ENCODE results near the gene RIPK4. TPM values are rescaled to one million over a fixed set of nuclear protein-coding genes. Genes with fewer than 3 reads are reported as not detected.

RIPK4 gene
- total RNA-seq, 3 donors from 2014 or later (not counting 1 experiment from before 2014, with no cell fraction given): 0.09 TPM; not detected in 2

DNA sequence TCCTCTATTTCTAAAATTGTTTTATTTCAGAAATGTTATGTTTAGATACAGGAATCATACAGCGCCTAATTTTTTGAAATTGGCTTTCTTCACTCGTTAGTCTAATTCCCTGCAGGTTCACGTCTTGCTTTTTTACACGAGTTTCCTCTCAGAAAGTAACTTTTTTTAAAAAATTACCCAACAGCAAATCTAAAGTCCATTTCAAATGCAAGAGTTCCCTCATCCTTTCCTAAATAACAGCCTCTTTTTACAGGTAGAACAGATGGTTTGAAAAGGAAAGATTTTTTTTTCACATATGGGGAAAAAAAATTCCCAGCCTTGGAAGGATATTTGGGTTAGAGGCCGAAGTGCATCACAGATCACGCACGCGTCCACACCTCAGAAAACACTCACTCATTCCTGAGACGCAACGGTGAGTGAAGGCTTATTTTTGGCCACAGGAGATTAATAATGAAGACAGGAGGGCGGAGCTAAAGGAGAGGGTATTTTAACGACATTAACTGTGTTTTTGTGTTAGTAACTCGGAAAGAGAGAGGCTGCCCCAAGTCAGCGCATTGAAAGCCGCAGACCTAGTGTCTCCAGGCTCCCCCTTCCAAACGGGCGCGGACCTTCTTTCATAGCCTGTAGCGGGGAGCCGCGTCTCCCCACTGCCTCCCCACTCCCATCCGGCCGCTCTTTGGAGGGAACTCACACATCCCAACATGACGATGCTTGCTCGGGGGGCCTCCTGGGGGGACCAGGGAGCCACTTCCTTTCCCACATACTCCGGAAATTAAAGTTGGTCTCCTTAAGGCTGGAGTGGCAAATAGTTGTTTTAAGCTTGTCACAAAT is 969 bp upstream of the RIPK4 start:
- Histone ChIP-seq H3K27ac (ENCODE audit: low read length) (no peak overlapping the region), H3K36me3 (ENCODE audit: control insufficient read depth, insufficient read depth, low read length) (no peaks in the 10 kb centered on the region), H3K4me1 (ENCODE audit: control insufficient read depth, insufficient read depth, low read length) (peaks cover 21% of the 10 kb centered on the region), H3K9me3 (ENCODE audit: control insufficient read depth, insufficient read depth, low read length) (no peaks in the 10 kb centered on the region), H3K4me3 (ENCODE audit: low read length) (no peak overlapping the region), H3K27me3 (ENCODE audit: control insufficient read depth, insufficient read depth, low read length) (peaks cover 41% of the 10 kb centered on the region)
- no peaks in the 10 kb centered on the region for H3K9me3 Mint-ChIP-seq
- H3K27me3 Mint-ChIP-seq (ENCODE audit: low read depth in 2 of 2): peaks cover 77 to 85% of the 10 kb centered on the region in 2 donors
- WGBS (ENCODE audit: insufficient coverage): 5% methylated on average over 25 of the region's 26 CpGs
- H3K4me3 Mint-ChIP-seq: peak overlapping the region; percentile 86
- peaks cover 22 to 28% of the 10 kb centered on the region in 2 donors for H3K4me1 Mint-ChIP-seq
- peak in 1 of 2 donors; percentile 35 for DNase-seq
- intact Hi-C loops (cut with micrococcal nuclease): no loop called here
- H3K27ac Mint-ChIP-seq: no peak overlapping the region
- peaks cover 10% of the 10 kb centered on the region for H3K36me3 Mint-ChIP-seq
- no peak for ATAC-seq
- TF ChIP-seq, protein P1, sequence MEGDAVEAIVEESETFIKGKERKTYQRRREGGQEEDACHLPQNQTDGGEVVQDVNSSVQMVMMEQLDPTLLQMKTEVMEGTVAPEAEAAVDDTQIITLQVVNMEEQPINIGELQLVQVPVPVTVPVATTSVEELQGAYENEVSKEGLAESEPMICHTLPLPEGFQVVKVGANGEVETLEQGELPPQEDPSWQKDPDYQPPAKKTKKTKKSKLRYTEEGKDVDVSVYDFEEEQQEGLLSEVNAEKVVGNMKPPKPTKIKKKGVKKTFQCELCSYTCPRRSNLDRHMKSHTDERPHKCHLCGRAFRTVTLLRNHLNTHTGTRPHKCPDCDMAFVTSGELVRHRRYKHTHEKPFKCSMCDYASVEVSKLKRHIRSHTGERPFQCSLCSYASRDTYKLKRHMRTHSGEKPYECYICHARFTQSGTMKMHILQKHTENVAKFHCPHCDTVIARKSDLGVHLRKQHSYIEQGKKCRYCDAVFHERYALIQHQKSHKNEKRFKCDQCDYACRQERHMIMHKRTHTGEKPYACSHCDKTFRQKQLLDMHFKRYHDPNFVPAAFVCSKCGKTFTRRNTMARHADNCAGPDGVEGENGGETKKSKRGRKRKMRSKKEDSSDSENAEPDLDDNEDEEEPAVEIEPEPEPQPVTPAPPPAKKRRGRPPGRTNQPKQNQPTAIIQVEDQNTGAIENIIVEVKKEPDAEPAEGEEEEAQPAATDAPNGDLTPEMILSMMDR (IDR thresholded peaks at IDR 0.05): no peak

DNA sequence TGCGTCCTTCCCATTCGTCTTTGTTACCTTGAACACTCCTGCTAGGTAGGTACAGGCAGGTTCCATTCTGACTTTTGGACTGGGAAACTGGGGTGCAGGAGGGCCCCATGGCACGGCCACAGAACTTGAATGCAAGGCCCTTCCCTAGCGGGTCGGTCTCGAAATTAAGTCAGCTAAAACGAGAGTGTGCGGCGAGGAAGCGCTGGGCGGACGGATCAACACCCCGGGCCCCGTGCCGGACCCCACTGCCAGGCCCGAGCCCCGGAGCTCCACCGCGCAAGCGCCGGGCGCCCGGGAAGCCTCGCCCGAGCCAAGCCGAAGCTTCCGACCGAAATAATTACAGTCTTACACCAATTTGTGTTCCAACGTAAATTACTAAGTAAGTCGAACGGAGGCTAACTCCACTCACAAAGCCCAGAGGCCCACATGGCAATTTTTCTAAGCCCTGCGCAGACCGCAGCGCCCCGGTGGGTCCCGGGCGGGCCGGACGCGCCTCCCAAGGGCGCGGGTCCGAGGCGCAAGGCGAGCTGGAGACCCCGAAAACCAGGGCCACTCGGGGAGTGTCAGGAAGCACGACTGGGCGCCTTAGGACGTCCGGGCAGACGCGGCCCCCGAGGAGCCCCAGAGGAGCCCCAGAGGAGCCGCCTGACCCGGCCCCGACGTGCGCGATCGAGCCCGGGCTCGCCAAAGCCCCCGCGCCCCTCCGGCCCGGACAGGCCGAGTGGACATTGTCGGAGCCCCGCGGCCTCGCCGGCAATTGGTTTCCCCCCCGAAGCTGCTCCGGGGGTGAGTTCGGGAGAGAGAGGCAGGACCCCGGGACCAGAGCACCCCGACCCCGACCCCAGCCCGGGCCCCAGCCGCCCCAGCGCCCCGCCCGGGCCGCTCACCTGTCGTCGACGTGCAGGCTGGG is 624 bp downstream of the RIPK4 start:
- H3K36me3 Mint-ChIP-seq: peaks cover 10% of the 10 kb centered on the region
- WGBS (ENCODE audit: insufficient coverage): 13% methylated on average over 88 of the region's 88 CpGs
- TF ChIP-seq, protein P1 (IDR thresholded peaks at IDR 0.05): no peak
- no peak overlapping the region for H3K27ac Mint-ChIP-seq
- DNase-seq: no peak
- no peaks in the 10 kb centered on the region for H3K9me3 ChIP-seq (ENCODE audit: control insufficient read depth, insufficient read depth, low read length)
- no peak for ATAC-seq
- H3K27me3 Mint-ChIP-seq (ENCODE audit: low read depth in 2 of 2): peaks cover 77 to 86% of the 10 kb centered on the region in 2 donors
- intact Hi-C loops (cut with micrococcal nuclease): no loop called here
- H3K36me3 ChIP-seq (ENCODE audit: control insufficient read depth, insufficient read depth, low read length): no peaks in the 10 kb centered on the region
- peaks cover 25 to 39% of the 10 kb centered on the region in 2 donors for H3K4me1 Mint-ChIP-seq
- peak overlapping the region; percentile 21 for H3K4me3 Mint-ChIP-seq
- peaks cover 23% of the 10 kb centered on the region for H3K4me1 ChIP-seq (ENCODE audit: control insufficient read depth, insufficient read depth, low read length)
- peaks cover 48% of the 10 kb centered on the region for H3K27me3 ChIP-seq (ENCODE audit: control insufficient read depth, insufficient read depth, low read length)
- no peak overlapping the region for H3K27ac ChIP-seq (ENCODE audit: low read length)
- H3K4me3 ChIP-seq (ENCODE audit: low read length): no peak overlapping the region
- H3K9me3 Mint-ChIP-seq: no peaks in the 10 kb centered on the region

- Mint-ChIP-seq H3K27ac (no peak overlapping the region), H3K9me3 (no peaks in the 10 kb centered on the region), H3K4me3 (peak overlapping the region; percentile 21), H3K4me1 (peaks cover 29 to 47% of the 10 kb centered on the region in 2 donors), H3K27me3 (ENCODE audit: low read depth in 2 of 2) (peaks cover 74 to 86% of the 10 kb centered on the region in 2 donors), H3K36me3 (peaks cover 10% of the 10 kb centered on the region)
- ATAC-seq (no peak), DNase-seq (no peak)
- intact Hi-C loops (cut with micrococcal nuclease): no loop called here
- no peaks in the 10 kb centered on the region for H3K9me3 ChIP-seq (ENCODE audit: control insufficient read depth, insufficient read depth, low read length)
- WGBS (ENCODE audit: insufficient coverage): 81% methylated on average over 10 of the region's 11 CpGs
- peaks cover 49% of the 10 kb centered on the region for H3K27me3 ChIP-seq (ENCODE audit: control insufficient read depth, insufficient read depth, low read length)
- H3K4me1 ChIP-seq (ENCODE audit: control insufficient read depth, insufficient read depth, low read length): peaks cover 32% of the 10 kb centered on the region
- TF ChIP-seq, protein P1 (IDR thresholded peaks at IDR 0.05): no peak
- H3K36me3 ChIP-seq (ENCODE audit: control insufficient read depth, insufficient read depth, low read length): no peaks in the 10 kb centered on the region
- no peak overlapping the region for H3K27ac ChIP-seq (ENCODE audit: low read length)
- H3K4me3 ChIP-seq (ENCODE audit: low read length): no peak overlapping the region
These were observed 1.4 kb downstream of the RIPK4 start for GRCh38 chr21:41765420-41765821.

Data from natural killer cell (primary cell).